ENCODE results near the gene TRAFD1.
"Not testable (repeated sequence)": the region's sequence is repeated elsewhere in the genome, so short reads cannot be mapped to it uniquely, and the experiment has no call there.

Gene TRAFD1

DNA sequence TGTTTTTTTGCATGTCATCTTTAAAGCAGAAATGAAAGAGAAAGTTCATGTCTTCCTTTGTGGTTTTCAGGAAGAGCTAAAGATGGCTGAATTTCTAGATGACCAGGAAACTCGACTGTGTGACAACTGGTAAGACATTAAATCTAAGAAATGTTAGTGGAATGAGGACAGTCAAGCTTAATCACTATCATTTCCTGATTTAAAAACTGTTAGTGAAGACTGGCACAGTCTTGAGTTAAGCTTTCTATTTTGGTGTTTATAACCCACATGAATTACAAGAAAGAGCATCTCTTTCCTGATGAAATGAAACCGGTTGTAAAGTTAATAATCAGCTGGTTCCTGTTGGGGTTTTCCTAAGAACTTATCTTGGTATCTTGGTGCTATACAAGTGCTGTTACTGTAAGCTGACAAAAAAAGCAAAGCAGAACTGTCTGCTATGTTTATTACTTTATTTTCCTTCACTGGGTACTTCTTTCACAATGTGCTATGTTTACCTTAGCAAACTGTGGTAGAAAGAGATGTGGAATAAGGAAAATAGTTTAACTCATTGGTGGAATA is 5.2 kb downstream of the TRAFD1 start:
- Mint-ChIP-seq H3K4me1 (peaks cover 51% of the 10 kb centered on the region), H3K4me3 (peak overlapping the region; percentile 57), H3K27ac (peak overlapping the region; percentile 85), H3K36me3 (peaks cover 51% of the 10 kb centered on the region), H3K9me3 (no peaks in the 10 kb centered on the region)
- no peak for DNase-seq (ENCODE audit: low spot score in 2 of 2)
- peak; percentile 86 for ATAC-seq

DNA sequence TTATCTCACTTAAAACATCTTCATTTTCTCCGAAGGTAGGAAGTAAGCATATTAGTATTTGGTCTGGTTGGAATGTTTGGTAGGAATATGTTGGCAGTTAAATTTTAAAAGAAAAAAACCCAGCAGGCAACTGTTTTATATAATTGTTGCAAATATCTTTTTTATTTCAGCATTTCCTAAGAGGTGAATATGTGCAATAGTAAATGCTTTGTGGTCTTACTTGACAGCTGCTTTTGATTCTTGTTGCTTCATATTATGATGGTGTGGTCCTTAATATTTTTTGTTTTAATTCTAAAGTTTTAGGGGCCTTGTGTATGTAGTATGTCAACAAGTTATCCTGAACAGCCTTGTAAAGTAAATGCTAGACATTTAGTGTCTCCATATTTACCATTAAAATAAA is 6.3 kb downstream of the TRAFD1 start:
- peak overlapping the region; percentile 57 for H3K4me3 Mint-ChIP-seq
- peaks cover 60% of the 10 kb centered on the region for H3K36me3 Mint-ChIP-seq
- H3K27ac Mint-ChIP-seq: peak overlapping the region; percentile 85
- DNase-seq (ENCODE audit: low spot score in 2 of 2) (no peak), ATAC-seq (no peak)
- H3K9me3 Mint-ChIP-seq: no peaks in the 10 kb centered on the region
- H3K4me1 Mint-ChIP-seq: peaks cover 46% of the 10 kb centered on the region

DNA sequence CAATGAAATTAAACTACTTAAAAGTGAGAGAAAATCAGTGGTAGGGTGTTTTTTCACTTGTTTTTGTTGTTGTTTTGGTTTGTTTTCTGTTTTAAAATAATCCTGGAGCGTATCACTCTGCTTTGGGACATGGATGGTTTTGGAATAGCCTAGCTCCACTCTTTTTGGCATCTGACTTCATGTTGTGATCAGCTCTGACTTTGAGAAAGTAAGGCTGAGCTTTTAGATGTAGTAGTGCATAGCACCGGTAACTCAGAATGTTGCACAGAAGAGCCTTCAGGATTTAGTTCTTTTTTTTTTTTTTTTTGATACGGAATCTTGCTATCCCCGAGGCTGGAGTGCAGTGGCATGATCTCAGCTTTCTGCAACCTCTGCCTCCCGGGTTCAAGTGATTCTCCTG is 8.1 kb downstream of the TRAFD1 start:
- peaks cover 34% of the 10 kb centered on the region for H3K4me1 Mint-ChIP-seq
- DNase-seq (ENCODE audit: low spot score in 2 of 2) (no peak), ATAC-seq (no peak)
- H3K27ac Mint-ChIP-seq: peak overlapping the region; percentile 73
- H3K36me3 Mint-ChIP-seq: peaks cover 76% of the 10 kb centered on the region
- H3K9me3 Mint-ChIP-seq: no peaks in the 10 kb centered on the region
- no peak overlapping the region for H3K4me3 Mint-ChIP-seq

DNA sequence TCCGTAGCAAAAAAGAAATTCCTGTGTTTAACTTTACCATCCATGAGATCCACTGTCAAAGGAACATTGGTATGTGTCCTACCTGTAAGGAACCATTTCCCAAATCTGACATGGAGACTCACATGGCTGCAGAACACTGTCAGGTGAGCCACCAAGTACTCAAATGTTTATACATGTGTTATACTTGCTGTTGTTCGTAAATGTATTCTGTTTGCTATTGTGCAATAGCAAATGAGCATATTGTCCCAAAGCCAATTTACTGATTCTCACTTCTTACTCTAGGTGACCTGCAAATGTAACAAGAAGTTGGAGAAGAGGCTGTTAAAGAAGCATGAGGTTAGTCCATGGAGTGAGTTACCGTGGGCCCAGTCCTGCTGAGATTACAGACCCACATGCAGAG is 9.4 kb downstream of the TRAFD1 start:
- H3K36me3 Mint-ChIP-seq: peaks cover 89% of the 10 kb centered on the region
- H3K27ac Mint-ChIP-seq: no peak overlapping the region
- H3K4me1 Mint-ChIP-seq: peaks cover 23% of the 10 kb centered on the region
- ATAC-seq (no peak), DNase-seq (ENCODE audit: low spot score in 2 of 2) (no peak)
- H3K9me3 Mint-ChIP-seq: no peaks in the 10 kb centered on the region
- H3K4me3 Mint-ChIP-seq: no peak overlapping the region

DNA sequence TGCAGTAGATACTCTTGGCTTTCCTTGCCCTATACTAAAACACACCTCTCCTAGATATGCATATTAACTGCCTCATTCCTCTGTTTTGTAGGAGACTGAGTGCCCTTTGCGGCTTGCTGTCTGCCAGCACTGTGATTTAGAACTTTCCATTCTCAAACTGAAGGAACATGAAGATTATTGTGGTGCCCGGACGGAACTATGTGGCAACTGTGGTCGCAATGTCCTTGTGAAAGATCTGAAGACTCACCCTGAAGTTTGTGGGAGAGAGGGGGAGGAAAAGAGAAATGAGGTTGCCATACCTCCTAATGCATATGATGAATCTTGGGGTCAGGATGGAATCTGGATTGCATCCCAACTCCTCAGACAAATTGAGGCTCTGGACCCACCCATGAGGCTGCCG is 15.4 kb downstream of the TRAFD1 start:
- DNase-seq (ENCODE audit: low spot score in 2 of 2): no peak
- peak overlapping the region; percentile 13 for H3K27ac Mint-ChIP-seq
- H3K9me3 Mint-ChIP-seq: no peaks in the 10 kb centered on the region
- no peak for ATAC-seq
- H3K36me3 Mint-ChIP-seq: peaks cover 99% of the 10 kb centered on the region
- no peaks in the 10 kb centered on the region for H3K4me1 Mint-ChIP-seq
- H3K4me3 Mint-ChIP-seq: no peak overlapping the region

DNA sequence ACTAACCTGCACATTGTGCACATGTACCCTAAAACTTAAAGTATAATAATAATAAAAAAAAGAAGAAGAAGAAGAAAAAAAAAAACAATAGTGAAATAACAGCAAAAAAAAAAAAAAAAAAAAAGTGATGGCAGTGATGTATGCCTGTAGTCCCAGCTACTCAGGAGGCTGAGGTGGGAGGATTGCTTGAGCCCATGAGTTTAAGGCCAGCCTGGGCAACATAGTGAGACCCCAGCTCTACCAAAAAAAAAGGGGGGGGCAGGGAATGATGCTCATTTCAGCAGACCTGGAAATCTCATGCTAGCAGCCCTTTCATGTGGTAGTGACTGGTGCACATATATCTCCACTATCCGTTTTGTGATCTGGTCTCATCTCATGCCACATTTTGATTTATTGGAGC is 20.8 kb downstream of the TRAFD1 start:
- ATAC-seq: no peak
- Mint-ChIP-seq H3K27ac (no peak overlapping the region), H3K4me1 (no peaks in the 10 kb centered on the region)

DNA sequence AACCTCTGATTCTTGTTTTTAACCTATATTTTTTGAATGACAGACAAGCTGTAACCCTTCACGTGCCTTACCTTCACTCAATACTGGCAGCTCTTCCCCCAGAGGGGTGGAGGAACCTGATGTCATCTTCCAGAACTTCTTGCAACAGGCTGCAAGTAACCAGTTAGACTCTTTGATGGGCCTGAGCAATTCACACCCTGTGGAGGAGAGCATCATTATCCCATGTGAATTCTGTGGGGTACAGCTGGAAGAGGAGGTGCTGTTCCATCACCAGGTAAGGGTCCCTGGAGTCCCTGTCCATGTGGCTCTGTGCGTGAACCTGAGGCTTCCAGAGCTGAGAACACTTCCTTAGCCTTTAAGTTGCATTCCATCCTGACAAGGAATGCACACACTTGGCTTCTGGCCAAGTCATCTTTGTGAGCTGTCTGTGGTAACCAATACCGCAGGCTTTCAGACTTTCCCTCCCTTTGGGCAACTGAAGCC is 22.7 kb downstream of the TRAFD1 start:
- Mint-ChIP-seq H3K4me3 (no peak overlapping the region), H3K36me3 (peaks cover 100% of the 10 kb centered on the region), H3K4me1 (peaks cover 8% of the 10 kb centered on the region), H3K9me3 (no peaks in the 10 kb centered on the region), H3K27ac (peak overlapping the region; percentile 54)
- DNase-seq (ENCODE audit: low spot score in 2 of 2) (no peak), ATAC-seq (no peak)

More for the DNA sequence above, 20.8 kb downstream of the TRAFD1 start:
- no peak overlapping the region for H3K4me3 Mint-ChIP-seq
- no peaks in the 10 kb centered on the region for H3K9me3 Mint-ChIP-seq
- peaks cover 100% of the 10 kb centered on the region for H3K36me3 Mint-ChIP-seq
- no peak for DNase-seq (ENCODE audit: low spot score in 2 of 2)

DNA sequence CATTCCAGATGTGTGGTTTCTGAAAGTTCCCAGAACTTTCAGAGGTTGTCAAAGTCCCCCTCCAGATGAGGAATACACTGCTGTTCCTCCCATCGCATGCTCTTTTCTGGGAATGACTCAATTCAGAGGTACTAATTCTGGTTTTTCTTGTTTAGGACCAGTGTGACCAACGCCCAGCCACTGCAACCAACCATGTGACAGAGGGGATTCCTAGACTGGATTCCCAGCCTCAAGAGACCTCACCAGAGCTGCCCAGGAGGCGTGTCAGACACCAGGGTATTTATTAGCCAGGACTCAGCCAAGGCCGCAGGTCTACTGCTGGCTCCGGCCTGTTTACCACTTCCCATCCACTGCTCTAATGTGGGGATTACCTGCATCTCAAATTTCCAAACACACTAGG is 24.2 kb downstream of the TRAFD1 start:
- no peaks in the 10 kb centered on the region for H3K9me3 Mint-ChIP-seq
- H3K36me3 Mint-ChIP-seq: peaks cover 100% of the 10 kb centered on the region
- H3K27ac Mint-ChIP-seq: peak overlapping the region; percentile 45
- DNase-seq (ENCODE audit: low spot score in 2 of 2) (no peak), ATAC-seq (no peak)
- no peak overlapping the region for H3K4me3 Mint-ChIP-seq
- peaks cover 8% of the 10 kb centered on the region for H3K4me1 Mint-ChIP-seq

DNA sequence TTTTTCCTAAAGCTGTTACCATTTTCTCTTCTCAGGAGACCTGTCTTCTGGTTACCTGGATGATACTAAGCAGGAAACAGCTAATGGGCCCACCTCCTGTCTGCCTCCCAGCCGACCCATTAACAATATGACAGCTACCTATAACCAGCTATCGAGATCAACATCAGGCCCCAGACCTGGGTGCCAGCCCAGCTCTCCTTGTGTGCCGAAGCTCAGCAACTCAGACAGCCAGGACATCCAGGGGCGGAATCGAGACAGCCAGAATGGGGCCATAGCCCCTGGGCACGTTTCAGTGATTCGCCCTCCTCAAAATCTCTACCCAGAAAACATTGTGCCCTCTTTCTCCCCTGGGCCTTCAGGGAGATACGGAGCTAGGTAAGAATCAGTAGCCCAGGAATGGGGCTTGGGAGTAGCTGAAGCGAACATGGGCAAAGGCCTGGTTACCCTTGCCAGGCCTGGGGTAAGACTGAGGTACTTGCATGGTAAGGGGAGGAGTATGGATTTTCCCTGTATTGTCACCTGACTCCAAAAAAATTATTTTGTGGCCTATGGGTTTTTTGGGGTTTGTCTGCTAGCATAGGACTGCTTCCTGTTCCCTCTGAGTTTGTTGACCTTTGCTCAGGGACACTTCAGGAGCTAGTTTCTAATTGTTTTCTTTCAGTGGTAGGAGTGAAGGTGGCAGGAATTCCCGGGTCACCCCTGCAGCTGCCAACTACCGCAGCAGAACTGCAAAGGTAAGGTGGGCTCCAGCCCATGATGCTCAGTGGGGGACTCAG is 26.6 kb downstream of the TRAFD1 start:
- peaks cover 14% of the 10 kb centered on the region for H3K4me1 Mint-ChIP-seq

DNA sequence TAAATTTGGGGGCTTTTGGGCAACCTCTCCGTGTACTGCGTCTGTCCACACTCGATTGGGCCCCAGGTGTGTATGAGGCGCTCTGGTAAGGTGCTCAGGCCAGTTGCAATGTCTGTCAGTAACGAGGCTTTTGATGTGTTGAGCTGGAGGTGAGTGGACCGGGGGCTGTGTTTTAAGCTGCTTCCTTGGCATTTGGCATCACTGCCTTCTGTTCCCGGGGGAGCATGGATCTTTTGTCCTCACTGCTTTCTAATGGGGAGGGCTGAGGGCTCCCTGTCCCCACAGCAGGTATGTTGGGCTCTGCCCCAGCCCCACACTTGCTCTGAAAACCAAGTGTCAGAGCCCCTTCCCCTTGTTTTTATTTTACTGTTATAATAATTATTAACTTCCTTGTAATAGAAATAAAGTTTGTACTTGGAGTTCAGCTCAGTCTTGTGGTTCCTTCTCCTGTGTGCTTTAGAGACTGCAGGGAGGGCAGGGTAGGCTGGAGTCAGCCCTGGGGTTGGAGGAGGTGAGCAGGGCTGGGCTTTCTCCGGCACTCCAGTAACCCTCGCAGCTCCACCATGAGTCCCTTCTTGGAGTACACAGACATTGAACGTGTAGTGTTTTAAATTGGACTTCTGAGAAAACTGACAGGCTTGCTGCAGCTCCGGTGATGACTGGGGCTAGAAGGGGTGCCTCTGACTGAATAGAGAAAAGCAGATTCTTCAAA is 28.0 kb downstream of the TRAFD1 start:
- no peak for ATAC-seq
- peaks cover 23% of the 10 kb centered on the region for H3K4me1 Mint-ChIP-seq
- H3K27ac Mint-ChIP-seq: peak overlapping the region; percentile 87
- peaks cover 87% of the 10 kb centered on the region for H3K36me3 Mint-ChIP-seq
- no peak overlapping the region for H3K4me3 Mint-ChIP-seq
- DNase-seq (ENCODE audit: low spot score in 2 of 2): no peak
- H3K9me3 Mint-ChIP-seq: peaks cover 21% of the 10 kb centered on the region

More for the DNA sequence above, 26.6 kb downstream of the TRAFD1 start:
- DNase-seq (ENCODE audit: low spot score in 2 of 2): no peak
- peak overlapping the region; percentile 87 for H3K27ac Mint-ChIP-seq
- peaks cover 92% of the 10 kb centered on the region for H3K36me3 Mint-ChIP-seq
- peaks cover 12% of the 10 kb centered on the region for H3K9me3 Mint-ChIP-seq
- ATAC-seq: no peak
- no peak overlapping the region for H3K4me3 Mint-ChIP-seq

DNA sequence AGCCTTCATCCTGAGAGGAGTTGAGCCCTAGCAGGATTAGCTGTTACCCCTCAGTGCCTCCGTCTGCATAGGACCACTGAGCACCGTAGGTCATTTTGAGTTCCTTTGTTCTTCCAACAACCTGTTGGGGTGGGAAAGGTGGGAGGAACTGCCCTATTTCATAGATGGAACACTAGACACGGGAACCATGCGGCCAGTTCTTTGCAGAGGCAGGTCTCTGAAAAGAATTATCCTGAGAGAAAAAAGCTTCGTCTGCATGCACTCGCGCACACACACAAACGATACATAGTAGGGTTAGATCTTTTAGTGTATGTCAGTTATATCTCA is 28.5 kb downstream of the TRAFD1 start:
- no peak for ATAC-seq
- peaks cover 22% of the 10 kb centered on the region for H3K9me3 Mint-ChIP-seq
- no peak overlapping the region for H3K27ac Mint-ChIP-seq
- peaks cover 28% of the 10 kb centered on the region for H3K4me1 Mint-ChIP-seq
- H3K36me3 Mint-ChIP-seq: peaks cover 87% of the 10 kb centered on the region
- no peak for DNase-seq (ENCODE audit: low spot score in 2 of 2)
- H3K4me3 Mint-ChIP-seq: no peak overlapping the region

DNA sequence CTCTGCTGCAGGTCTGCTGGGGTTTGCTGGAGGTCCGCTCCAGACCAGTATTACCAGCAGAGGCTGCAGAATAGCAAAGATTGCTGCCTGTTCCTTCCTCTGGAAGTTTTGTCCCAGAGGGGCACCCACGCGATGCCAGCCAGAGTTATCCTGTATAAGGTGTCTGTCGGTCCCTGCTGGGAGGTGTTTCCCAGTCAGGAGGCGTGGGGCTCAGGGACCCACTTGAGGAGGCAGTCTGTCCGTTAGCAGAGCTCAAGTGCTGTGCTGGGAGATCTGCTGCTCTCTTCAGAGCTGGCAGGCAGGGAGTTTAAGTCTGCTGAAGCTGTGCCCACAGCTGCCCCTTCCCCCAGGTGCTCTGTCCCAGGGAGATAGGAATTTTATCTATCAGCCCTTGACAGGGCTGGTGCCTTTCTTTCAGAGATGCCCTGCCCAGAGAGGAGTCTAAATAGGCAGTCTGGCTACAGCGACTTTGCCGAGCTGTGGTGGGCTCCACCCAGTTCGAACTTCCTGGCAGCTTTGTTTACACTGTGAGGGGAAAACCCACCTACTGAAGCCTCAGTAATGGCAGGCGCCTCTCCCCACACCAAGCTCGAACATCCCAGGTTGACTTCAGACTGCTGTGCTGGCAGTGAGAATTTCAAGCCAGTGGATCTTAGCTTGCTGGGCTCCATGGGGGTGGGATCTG is 33.2 kb downstream of the TRAFD1 start:
- peaks cover 31% of the 10 kb centered on the region for H3K4me1 Mint-ChIP-seq
- not testable (repeated sequence) for DNase-seq (ENCODE audit: low spot score in 2 of 2); H3K4me3 Mint-ChIP-seq; ATAC-seq
- H3K9me3 Mint-ChIP-seq: peaks cover 22% of the 10 kb centered on the region
- H3K36me3 Mint-ChIP-seq: peaks cover 69% of the 10 kb centered on the region
- H3K27ac Mint-ChIP-seq: peak overlapping the region; percentile 80

DNA sequence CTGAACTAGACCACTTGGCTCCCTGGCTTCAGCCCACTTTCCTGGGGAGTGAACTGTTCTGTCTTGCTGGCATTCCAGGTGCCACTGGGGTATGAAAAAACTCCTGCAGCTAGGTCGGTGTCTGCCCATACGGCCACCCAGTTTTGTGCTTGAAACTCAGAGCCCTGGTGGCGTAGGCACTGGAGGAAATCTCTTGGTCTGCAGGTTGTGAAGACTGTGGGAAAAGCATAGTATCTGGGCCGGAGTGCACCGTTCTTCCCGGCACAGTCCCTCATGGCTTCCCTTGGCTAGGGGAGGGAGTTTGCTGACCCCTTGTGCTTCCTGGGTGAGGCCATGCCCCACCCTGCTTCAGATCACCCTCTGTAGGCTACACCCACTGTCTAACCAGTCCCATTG is 33.8 kb downstream of the TRAFD1 start:
- Mint-ChIP-seq H3K9me3 (peaks cover 22% of the 10 kb centered on the region), H3K36me3 (peaks cover 63% of the 10 kb centered on the region), H3K4me1 (peaks cover 31% of the 10 kb centered on the region), H3K4me3 (no peak overlapping the region), H3K27ac (peak overlapping the region; percentile 80)
- DNase-seq (ENCODE audit: low spot score in 2 of 2): no peak
- no peak for ATAC-seq

DNA sequence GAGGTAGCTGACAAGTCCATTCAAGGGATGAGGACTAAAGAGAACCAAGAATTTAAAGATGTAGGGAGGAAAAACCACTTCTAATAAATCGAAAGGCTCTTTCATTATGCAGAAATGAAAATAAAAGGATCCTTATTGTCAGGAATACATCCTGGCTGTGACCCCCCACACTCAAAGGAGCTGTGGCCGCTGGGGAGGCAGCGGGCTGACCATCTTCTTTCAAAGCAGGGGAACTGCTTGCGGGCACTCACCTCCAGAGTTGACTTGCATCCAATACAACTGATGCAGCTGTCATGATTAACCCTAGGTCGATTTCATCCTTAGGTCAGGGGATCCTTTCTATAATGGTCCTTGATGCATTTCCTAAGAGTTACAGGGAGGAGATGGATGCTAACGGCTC is 35.3 kb downstream of the TRAFD1 start:
- no peak for ATAC-seq
- H3K27ac Mint-ChIP-seq: no peak overlapping the region
- peaks cover 31% of the 10 kb centered on the region for H3K4me1 Mint-ChIP-seq
- peaks cover 19% of the 10 kb centered on the region for H3K9me3 Mint-ChIP-seq
- H3K4me3 Mint-ChIP-seq: no peak overlapping the region
- DNase-seq (ENCODE audit: low spot score in 2 of 2): no peak
- peaks cover 51% of the 10 kb centered on the region for H3K36me3 Mint-ChIP-seq

DNA sequence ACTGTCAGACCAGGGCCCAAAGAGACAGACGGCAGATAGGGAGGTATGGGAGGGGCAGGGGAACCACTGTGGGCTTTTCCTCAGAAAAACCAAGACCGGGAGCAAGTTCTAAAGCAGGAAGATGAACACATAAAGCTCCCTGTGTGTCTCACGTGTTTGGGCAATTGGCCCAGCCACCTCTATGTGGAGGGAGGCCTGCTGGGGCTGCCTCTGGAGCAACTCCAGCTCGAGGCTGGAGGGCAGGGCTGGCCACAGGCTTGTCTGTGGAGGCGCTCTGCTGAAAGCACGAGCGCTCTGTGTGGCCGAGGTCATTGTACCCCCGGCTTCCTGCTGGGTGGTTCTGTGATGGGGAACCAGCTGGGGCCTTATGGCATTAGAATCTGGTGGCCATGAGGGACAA is 36.4 kb downstream of the TRAFD1 start:
- H3K27ac Mint-ChIP-seq: peak overlapping the region; percentile 67
- H3K36me3 Mint-ChIP-seq: peaks cover 43% of the 10 kb centered on the region
- no peak overlapping the region for H3K4me3 Mint-ChIP-seq
- peaks cover 12% of the 10 kb centered on the region for H3K9me3 Mint-ChIP-seq
- peaks cover 24% of the 10 kb centered on the region for H3K4me1 Mint-ChIP-seq
- DNase-seq (ENCODE audit: low spot score in 2 of 2): no peak
- no peak for ATAC-seq

Measured in stimulated activated effector memory CD8-positive, alpha-beta T cell treated with anti-CD3 and anti-CD28 coated beads, Interleukin-12 subunit alpha, Interleukin-12 subunit beta, amount 100 ng/mL, for 72 hours (primary cell).